ENCODE data around the gene SH3RF3. TPM values are rescaled to one million over a fixed set of nuclear protein-coding genes. Genes with fewer than 3 reads are reported as not detected.
A peak's percentile ranks its signal among the peaks of the same experiment; 100 is the strongest.

SH3RF3 gene
- total and polyA plus RNA-seq, 2 of the 13 experiments (the other 11 are each of a cell fraction or from before 2014, with no cell fraction given): 0.04 TPM; not detected in 1

- no peak for FAIRE-seq
- TF ChIP-seq MAFG (CRISPR knock-in tag; IDR thresholded peaks at IDR 0.05): no peak
- Histone ChIP-seq H3K27ac (ENCODE audit: extremely low read length, insufficient read depth, low read length) (no peak overlapping the region), H2AFZ (ENCODE audit: low read length) (no peak overlapping the region), H3K27me3 (ENCODE audit: control insufficient read depth in 1 of 2, insufficient read depth in 2 of 2, low read length in 2 of 2) (peaks cover 0 to 8% of the 10 kb centered on the region in 2 experiments; a peak in 2 of 5 replicates), H3K9me3 (ENCODE audit: low read length) (no peaks in the 10 kb centered on the region), H3K4me1 (ENCODE audit: insufficient read depth, low read length) (no peaks in the 10 kb centered on the region), H3K36me3 (replicated peaks in 1 of 2; ENCODE audit: control insufficient read depth in 1 of 2, insufficient read depth in 2 of 2, low read length in 2 of 2) (no peaks in the 10 kb centered on the region), H3K9ac (ENCODE audit: insufficient read depth, low read depth, low read length) (no peak overlapping the region), H3K4me2 (ENCODE audit: low read depth, low read length) (no peak overlapping the region), H3K79me2 (ENCODE audit: insufficient read depth, low read length) (no peaks in the 10 kb centered on the region), H3K4me3 (replicated peaks in 1 of 3; ENCODE audit: insufficient read depth in 1 of 3, low read depth in 2 of 3, low read length in 3 of 3) (no peak overlapping the region), H4K20me1 (ENCODE audit: insufficient read depth, low read length) (no peaks in the 10 kb centered on the region)
- 23% methylated on average over 5 of the region's 11 CpGs for WGBS (ENCODE audit: low lambda C conversion rate)
- in situ Hi-C loops (cut with HindIII; ENCODE audit: extremely low pct_ligation_motif_present, low pct_unique_long_range_greater_than_20kb) (no loop called here), intact Hi-C loops (cut with micrococcal nuclease; ENCODE audit: unreplicated experiment) (no loop called here)
- ChIA-PET CTCF (ENCODE audit: low intra/inter-chr PET ratio, low total read pairs) (no interaction called here), POLR2A (no interaction called here)
- no peak for DNase-seq (ENCODE audit: low spot score)
- BruUV-seq (replicated peaks): no TSS peak
- peak; percentile 17; the same call in 2 of the 3 replicates for ATAC-seq
These were observed 156.2 kb downstream of the SH3RF3 start for GRCh38 chr2:109285244-109285651.

DNA sequence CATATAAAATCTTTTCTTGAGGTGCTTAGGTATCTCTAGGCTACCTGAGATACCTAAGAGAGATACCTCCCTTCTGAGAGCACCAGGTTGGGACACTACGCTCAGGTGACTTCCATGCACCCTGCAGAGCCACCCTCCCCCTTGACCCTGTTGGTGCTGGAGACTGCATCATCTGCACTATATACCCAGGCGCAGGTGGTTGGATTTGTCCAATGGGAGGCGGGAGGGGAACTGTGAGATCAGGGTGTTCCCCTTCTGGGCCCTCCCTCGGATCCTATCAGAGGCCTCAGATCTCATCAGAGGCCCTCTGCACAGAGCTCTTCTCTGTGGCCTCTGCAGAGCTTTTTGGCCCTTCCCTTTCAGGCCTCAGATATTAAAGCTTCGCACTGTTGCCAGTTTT is 158.4 kb downstream of the SH3RF3 start:
- no TSS peak for BruUV-seq (replicated peaks)
- intact Hi-C loops (cut with micrococcal nuclease; ENCODE audit: unreplicated experiment) (no loop called here), in situ Hi-C loops (cut with HindIII; ENCODE audit: extremely low pct_ligation_motif_present, low pct_unique_long_range_greater_than_20kb) (no loop called here)
- Histone ChIP-seq H3K79me2 (ENCODE audit: insufficient read depth, low read length) (no peaks in the 10 kb centered on the region), H3K9ac (ENCODE audit: insufficient read depth, low read depth, low read length) (no peak overlapping the region), H3K9me3 (ENCODE audit: low read length) (no peaks in the 10 kb centered on the region), H3K36me3 (replicated peaks in 1 of 2; ENCODE audit: control insufficient read depth in 1 of 2, insufficient read depth in 2 of 2, low read length in 2 of 2) (no peaks in the 10 kb centered on the region), H3K27me3 (ENCODE audit: control insufficient read depth in 1 of 2, insufficient read depth in 2 of 2, low read length in 2 of 2) (peaks cover 0 to 7% of the 10 kb centered on the region in 2 experiments; a peak in 2 of 5 replicates), H3K4me2 (ENCODE audit: low read depth, low read length) (no peak overlapping the region), H3K4me1 (ENCODE audit: insufficient read depth, low read length) (no peaks in the 10 kb centered on the region), H3K27ac (ENCODE audit: extremely low read length, insufficient read depth, low read length) (no peak overlapping the region), H4K20me1 (ENCODE audit: insufficient read depth, low read length) (no peaks in the 10 kb centered on the region), H2AFZ (ENCODE audit: low read length) (no peak overlapping the region), H3K4me3 (replicated peaks in 1 of 3; ENCODE audit: insufficient read depth in 1 of 3, low read depth in 2 of 3, low read length in 3 of 3) (no peak overlapping the region)
- TF ChIP-seq ZNF260 (CRISPR knock-in tag; IDR thresholded peaks at IDR 0.05; ENCODE audit: borderline replicate concordance, low read depth) (no peak), ZKSCAN8 (CRISPR knock-in tag; IDR thresholded peaks at IDR 0.05; ENCODE audit: borderline replicate concordance) (no peak), PHF5A (CRISPR knock-in tag; IDR thresholded peaks at IDR 0.05; ENCODE audit: low read depth, unreplicated experiment) (no peak), PATZ1 (CRISPR knock-in tag; IDR thresholded peaks at IDR 0.05) (no peak), MTF1 (CRISPR knock-in tag; IDR thresholded peaks at IDR 0.05) (no peak)
- FAIRE-seq (no peak), ATAC-seq (no peak), DNase-seq (ENCODE audit: low spot score) (no peak)
- POLR2A ChIA-PET: no interaction called here
- WGBS (ENCODE audit: low lambda C conversion rate): 55% methylated on average over 4 of the region's 5 CpGs
- CTCF ChIA-PET (ENCODE audit: low intra/inter-chr PET ratio, low total read pairs): no interaction called here
